ENCODE results near the gene SMAD6. TPM values are rescaled to one million over a fixed set of nuclear protein-coding genes. Genes with fewer than 3 reads are reported as not detected.

The SMAD6 gene
- total and polyA plus RNA-seq, 9 of the 15 experiments (the other 6 are each of a cell fraction or from before 2014, with no cell fraction given): 0.10 to 15.5 (median 3.7) TPM

- Histone ChIP-seq H3K27ac (ENCODE audit: extremely low read depth, low read depth, low read length) (no peak overlapping the region; the same call in 2 of the 3 replicates), H3K4me3 (no peak overlapping the region), H3K4me2 (ENCODE audit: insufficient read depth, low read length) (no peak overlapping the region), H3K36me3 (ENCODE audit: control insufficient read depth, insufficient read depth, low read length) (no peaks in the 10 kb centered on the region), H3K9me3 (replicated peaks; ENCODE audit: control insufficient read depth, insufficient read depth, low read depth, low read length) (no peaks in the 10 kb centered on the region), H4K20me1 (replicated peaks; ENCODE audit: control insufficient read depth, insufficient read depth, low read length) (peaks cover 5% of the 10 kb centered on the region; the same call in 1 of the 2 replicates), H3K79me2 (ENCODE audit: control insufficient read depth, insufficient read depth, low read length) (peaks cover 35% of the 10 kb centered on the region), H3K4me1 (replicated peaks in 1 of 2; ENCODE audit: control insufficient read depth in 2 of 2, insufficient read depth in 2 of 2, low read length in 2 of 2) (peaks cover 0 to 17% of the 10 kb centered on the region in 2 experiments; a peak in 2 of 5 replicates), H2AFZ (ENCODE audit: low read depth, low read length) (no peak overlapping the region), H3K9me1 (ENCODE audit: control insufficient read depth, insufficient read depth, low read length) (no peaks in the 10 kb centered on the region), H3K9ac (ENCODE audit: insufficient read depth in 1 of 2, low read depth in 2 of 2, low read length in 2 of 2) (no peak overlapping the region), H3K27me3 (ENCODE audit: control insufficient read depth in 2 of 2, insufficient read depth in 2 of 2, low read length in 2 of 2) (no peaks in the 10 kb centered on the region)
- no peak for FAIRE-seq
- 71% methylated on average over 4 of the region's 4 CpGs for WGBS (ENCODE audit: insufficient coverage, low coverage, missing lambda C conversion rate)
- in situ Hi-C loops (cut with MboI) (no loop called here), intact Hi-C loops (cut with micrococcal nuclease) (no loop called here)
- POLR2A ChIA-PET: interaction anchor here (0.6 kb wide), 1 partner anchor 159 kb away, joined by 3 read pairs; no protein-coding TSS in a partner anchor
- no TSS peak for BruUV-seq (replicated peaks)
- DNase-seq (ENCODE audit: extremely low read depth in 1 of 4, low spot score in 3 of 4): no peak
- 0 out of 3 replicates have a peak, but pooled peaks have one; percentile 41 for ATAC-seq
- CTCF ChIA-PET (ENCODE audit: low intra/inter-chr PET ratio): no interaction called here
- TF ChIP-seq PHTF2 (CRISPR knock-in tag; IDR thresholded peaks at IDR 0.05): no peak
- no peak for TF ChIP-seq THRA (IDR thresholded peaks at IDR 0.05)
- TF ChIP-seq ILK (tag; IDR thresholded peaks at IDR 0.05; ENCODE audit: borderline replicate concordance, low read depth): no peak
- no peak for TF ChIP-seq NBN (IDR thresholded peaks at IDR 0.05; ENCODE audit: low read depth)
- TF ChIP-seq RBM15 (IDR thresholded peaks at IDR 0.05; ENCODE audit: insufficient read depth, low read length): no peak
- 0 out of 2 replicates have a peak, but pooled peaks have one; percentile 53 for TF ChIP-seq SMARCA5 (IDR thresholded peaks at IDR 0.05)
- no peak for TF ChIP-seq ZNF408 (CRISPR knock-in tag; IDR thresholded peaks at IDR 0.05; ENCODE audit: low read depth)
- no peak for TF ChIP-seq FOXA3 (CRISPR knock-in tag; conservative IDR thresholded peaks at IDR 0.05 in 1 of 2, IDR thresholded peaks at IDR 0.05 in 1 of 2)
- TF ChIP-seq NUFIP1 (IDR thresholded peaks at IDR 0.05; ENCODE audit: partially characterized antibody): no peak
- no peak for TF ChIP-seq ZBTB49 (CRISPR knock-in tag; IDR thresholded peaks at IDR 0.05; ENCODE audit: borderline replicate concordance)
- no peak for TF ChIP-seq HNRNPK (IDR thresholded peaks at IDR 0.05; ENCODE audit: low read depth, low read length, poor library complexity, severe bottlenecking)
- TF ChIP-seq USF2 (CRISPR knock-in tag; IDR thresholded peaks at IDR 0.05): no peak
- no peak for TF ChIP-seq RBM39 (optimal IDR thresholded peaks at IDR 0.05; ENCODE audit: low read depth, low read length)
- TF ChIP-seq FOSL1 (tag; conservative IDR thresholded peaks at IDR 0.05): peak; percentile 32; the same call in 1 of the 2 replicates
- TF ChIP-seq BCOR (IDR thresholded peaks at IDR 0.05): peak; percentile 63; the same call in 1 of the 2 replicates
Observed at GRCh38 chr15:66730168-66731021, 28.4 kb downstream of the SMAD6 start.

Data from K562 (cell line).